HG03159 (cell line): ENCODE measurements around the gene NECTIN2.

Source experiments
- ATAC-seq: cut with Tn5 transposase; IDR thresholded peaks from one replicate; pipeline ENCODE4 v1.9.1; 2021; ENCODE audit warnings: mild to moderate bottlenecking, moderate library complexity; ENCODE audit not compliant: unreplicated experiment

The NECTIN2 gene

GRCh38 chr19:44845612-44846454 is at the start of gene NECTIN2:
NECTIN2 (plus strand) TSS chr19:44846297; CDS start chr19:44846526, 229 bp downstream.
- peak; percentile 50 for ATAC-seq

GRCh38 chr19:44796701-44797115 is 49.4 kb upstream of the NECTIN2 start:
- no peak for ATAC-seq

GRCh38 chr19:44799627-44800346 is 46.3 kb upstream of the NECTIN2 start:
- no peak for ATAC-seq

GRCh38 chr19:44800461-44800860 is 45.6 kb upstream of the NECTIN2 start:
- peak; percentile 76 for ATAC-seq

- ATAC-seq = no peak
These were observed 42.4 kb upstream of the NECTIN2 start for GRCh38 chr19:44803442-44804428.

DNA sequence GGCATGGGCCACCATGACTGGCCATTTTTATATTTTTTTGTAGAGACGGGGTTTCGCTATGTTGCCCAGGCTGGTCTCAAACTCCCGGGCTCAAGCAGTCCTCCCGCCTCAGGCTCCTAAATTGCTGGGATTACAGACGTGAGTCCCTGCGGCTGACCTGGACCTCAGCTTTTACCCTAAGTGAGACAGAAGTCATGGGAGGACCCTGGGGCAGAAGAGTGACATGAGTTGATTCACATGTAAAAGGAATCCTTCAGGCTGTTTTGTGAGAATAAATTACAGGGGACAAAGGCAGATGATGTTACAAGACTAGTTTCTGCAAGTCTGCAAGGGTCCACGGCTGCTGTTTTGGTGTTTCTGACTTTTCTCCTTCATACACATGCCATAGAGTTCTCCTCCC is 39.8 kb upstream of the NECTIN2 start:
- no peak for ATAC-seq

DNA sequence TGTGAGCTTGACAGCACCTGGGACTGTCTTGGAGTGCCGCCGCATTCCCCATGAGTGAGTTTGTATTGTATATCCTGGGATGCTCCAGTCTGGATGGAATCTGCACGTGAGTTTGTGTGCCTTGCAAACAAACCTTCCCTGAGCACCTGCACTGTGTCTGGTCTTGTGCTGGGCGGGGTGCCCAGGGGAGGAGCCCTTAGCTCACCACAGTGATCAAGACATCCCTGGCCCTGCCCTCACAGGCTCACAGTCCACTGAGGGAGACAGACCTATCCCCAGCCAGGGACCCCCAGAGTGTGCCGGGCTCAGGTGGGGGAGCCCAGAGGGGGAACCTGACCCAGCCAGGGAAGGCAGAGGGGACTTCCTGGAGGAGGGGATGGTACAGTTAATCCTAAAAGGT is 38.9 kb upstream of the NECTIN2 start:
- no peak for ATAC-seq

GRCh38 chr19:44807652-44808462 is 38.2 kb upstream of the NECTIN2 start:
- ATAC-seq = no peak

- ATAC-seq = no peak
These were observed 37.4 kb upstream of the NECTIN2 start, which contains the start of gene BCAM for GRCh38 chr19:44808463-44809371. BCAM (plus strand) TSS chr19:44809103; CDS start chr19:44809125, 22 bp downstream.

GRCh38 chr19:44809577-44810233 is 36.4 kb upstream of the NECTIN2 start:
- no peak for ATAC-seq

DNA sequence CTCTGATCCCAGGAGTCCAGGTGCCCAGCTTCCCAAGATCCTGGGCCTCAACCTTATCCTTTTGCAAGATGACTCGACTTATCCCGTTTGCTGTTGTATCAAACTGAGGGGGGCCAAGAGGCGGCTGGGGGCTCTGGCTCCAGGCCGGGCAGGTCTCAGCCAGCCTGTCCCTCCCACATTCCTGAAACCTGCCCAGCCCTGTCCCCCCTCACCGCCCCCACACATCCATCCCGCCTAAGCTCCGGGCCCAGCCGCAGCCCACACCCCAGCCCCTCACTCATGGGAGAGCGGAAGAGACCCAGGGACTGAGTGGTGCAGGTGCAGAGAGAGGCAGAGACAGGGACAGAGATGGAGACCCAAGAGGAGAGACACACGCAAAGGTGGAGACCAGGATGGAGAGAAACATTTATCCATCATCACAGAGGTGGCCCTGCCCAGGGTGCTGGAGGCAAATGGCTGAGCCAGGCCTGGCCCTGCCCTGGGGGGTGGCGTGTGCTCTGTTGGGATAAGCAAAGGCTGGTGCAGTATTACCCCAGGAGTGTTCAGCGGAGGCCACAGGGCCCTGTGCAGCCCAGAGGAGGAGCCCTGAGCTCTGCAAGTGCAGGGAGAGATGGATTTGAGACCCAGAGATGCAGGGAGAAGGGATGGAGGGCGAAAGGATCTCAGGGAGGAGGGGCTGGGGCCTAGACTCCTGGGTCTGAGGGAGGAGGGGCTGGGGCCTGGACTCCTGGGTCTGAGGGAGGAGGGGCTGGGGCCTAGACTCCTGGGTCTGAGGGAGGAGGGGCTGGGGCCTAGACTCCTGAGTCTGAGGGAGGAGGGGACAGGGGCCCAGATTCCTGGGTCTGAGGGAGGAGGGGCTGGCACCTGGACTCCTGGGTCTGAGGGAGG is 35.6 kb upstream of the NECTIN2 start:
- no peak for ATAC-seq

GRCh38 chr19:44811122-44811419 is 35.0 kb upstream of the NECTIN2 start:
- no peak for ATAC-seq

DNA sequence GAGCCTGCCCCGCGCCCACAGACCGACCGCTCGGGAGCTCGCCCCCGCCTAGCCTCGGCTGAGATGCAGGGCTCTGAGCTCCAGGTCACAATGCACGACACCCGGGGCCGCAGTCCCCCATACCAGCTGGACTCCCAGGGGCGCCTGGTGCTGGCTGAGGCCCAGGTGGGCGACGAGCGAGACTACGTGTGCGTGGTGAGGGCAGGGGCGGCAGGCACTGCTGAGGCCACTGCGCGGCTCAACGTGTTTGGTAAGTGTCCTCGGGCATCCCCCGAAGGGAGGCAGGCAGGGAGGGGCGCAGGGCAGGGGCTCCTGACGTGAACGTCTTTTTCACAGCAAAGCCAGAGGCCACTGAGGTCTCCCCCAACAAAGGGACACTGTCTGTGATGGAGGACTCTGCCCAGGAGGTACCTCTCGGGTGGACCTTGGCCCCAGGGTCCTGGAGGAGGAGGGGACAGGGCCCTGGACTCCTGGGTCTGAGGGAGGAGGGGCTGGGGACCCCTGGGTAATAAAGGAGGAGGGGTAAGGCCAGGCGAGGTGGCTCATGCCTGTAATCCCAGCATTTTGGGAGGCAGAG is 33.9 kb upstream of the NECTIN2 start:
- ATAC-seq = no peak

- ATAC-seq = no peak
These were observed 32.8 kb upstream of the NECTIN2 start for GRCh38 chr19:44813070-44813840.

- no peak for ATAC-seq
These were observed 32.1 kb upstream of the NECTIN2 start for GRCh38 chr19:44813841-44814470.

DNA sequence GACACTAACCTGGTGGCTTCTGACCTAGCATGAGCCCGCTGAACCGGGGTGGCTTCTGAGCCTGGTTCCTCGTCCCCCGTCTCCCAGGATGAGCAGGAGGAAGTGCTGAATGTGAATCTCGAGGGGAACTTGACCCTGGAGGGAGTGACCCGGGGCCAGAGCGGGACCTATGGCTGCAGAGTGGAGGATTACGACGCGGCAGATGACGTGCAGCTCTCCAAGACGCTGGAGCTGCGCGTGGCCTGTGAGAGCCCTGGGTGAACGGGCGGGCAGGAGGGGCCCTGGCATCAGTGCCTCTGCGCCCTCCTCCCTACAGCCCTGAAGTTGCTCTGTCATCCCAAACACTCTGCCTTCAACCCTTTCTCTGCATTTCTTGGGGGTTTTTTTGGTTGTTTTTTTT is 31.6 kb upstream of the NECTIN2 start:
- ATAC-seq = no peak
